Activated naive CD8-positive, alpha-beta T cell treated with anti-CD3 and anti-CD28 coated beads, Interleukin-2, amount 10 ng/mL, durations not matched to agents 7 days and 5 days (primary cell): ENCODE results near the gene ATF6B. TPM values are rescaled to one million over a fixed set of nuclear protein-coding genes. Genes with fewer than 3 reads are reported as not detected.
A peak's percentile ranks its signal among the peaks of the same experiment; 100 is the strongest.
"Not testable (repeated sequence)": the region's sequence is repeated elsewhere in the genome, so short reads cannot be mapped to it uniquely, and the experiment has no call there.

Source experiments
- ATAC-seq: fragments of 150-1000 bp; cut with Tn5 transposase; one replicate; pipeline ENCODE4 v1.10.0; 2021; ENCODE audit warnings: low read depth, moderate library complexity
- POLR2A ChIA-PET: fragments of 350-600 bp; sonication (Branson Sonifier 250); formaldehyde crosslinking; loops from one replicate; lab custom pipeline; 2021; ENCODE audit warnings: antibody characterized with exemption; lab: Charles Lee
- DNase-seq: peaks from one replicate; pipeline ENCODE4 v3.0.0; 2021
- H3K27ac Mint-ChIP-seq: one replicate; pipeline ENCODE4 v1.8.0; 2022; ENCODE audit warnings: mild to moderate bottlenecking, mixed read lengths
- H3K27me3 Mint-ChIP-seq: one replicate; pipeline ENCODE4 v1.8.0; 2022; ENCODE audit warnings: mild to moderate bottlenecking, moderate library complexity, mixed read lengths
- H3K36me3 Mint-ChIP-seq: one replicate; pipeline ENCODE4 v1.8.0; 2021; ENCODE audit warnings: mild to moderate bottlenecking, mixed read lengths
- H3K4me1 Mint-ChIP-seq: one replicate; pipeline ENCODE4 v1.8.0; 2021; ENCODE audit warnings: mixed read lengths
- H3K4me3 Mint-ChIP-seq: one replicate; pipeline ENCODE4 v1.8.0; 2022; ENCODE audit warnings: mild to moderate bottlenecking, moderate library complexity, mixed read lengths
- H3K9me3 Mint-ChIP-seq: one replicate; pipeline ENCODE4 v1.8.0; 2021; ENCODE audit warnings: mixed read lengths
- total RNA-seq, 2 experiments: library from RNA; stranded (reverse); gene quantifications; one replicate each; pipeline ENCODE4 v1.2.3, GENCODE V29; 2021

The ATF6B gene
- total RNA-seq, 2 experiments from 2014 or later = 136 to 147 TPM

GRCh38 chr6:32114796-32115195, 13.2 kb downstream of the ATF6B start:
- peaks cover 13% of the 10 kb centered on the region for H3K36me3 Mint-ChIP-seq
- no peak overlapping the region for H3K27ac Mint-ChIP-seq
- peaks cover 4% of the 10 kb centered on the region for H3K4me1 Mint-ChIP-seq
- H3K9me3 Mint-ChIP-seq = no peaks in the 10 kb centered on the region
- POLR2A ChIA-PET = no interaction called here
- no peak overlapping the region for H3K4me3 Mint-ChIP-seq
- DNase-seq (no peak), ATAC-seq (no peak)
- H3K27me3 Mint-ChIP-seq = no peaks in the 10 kb centered on the region

DNA sequence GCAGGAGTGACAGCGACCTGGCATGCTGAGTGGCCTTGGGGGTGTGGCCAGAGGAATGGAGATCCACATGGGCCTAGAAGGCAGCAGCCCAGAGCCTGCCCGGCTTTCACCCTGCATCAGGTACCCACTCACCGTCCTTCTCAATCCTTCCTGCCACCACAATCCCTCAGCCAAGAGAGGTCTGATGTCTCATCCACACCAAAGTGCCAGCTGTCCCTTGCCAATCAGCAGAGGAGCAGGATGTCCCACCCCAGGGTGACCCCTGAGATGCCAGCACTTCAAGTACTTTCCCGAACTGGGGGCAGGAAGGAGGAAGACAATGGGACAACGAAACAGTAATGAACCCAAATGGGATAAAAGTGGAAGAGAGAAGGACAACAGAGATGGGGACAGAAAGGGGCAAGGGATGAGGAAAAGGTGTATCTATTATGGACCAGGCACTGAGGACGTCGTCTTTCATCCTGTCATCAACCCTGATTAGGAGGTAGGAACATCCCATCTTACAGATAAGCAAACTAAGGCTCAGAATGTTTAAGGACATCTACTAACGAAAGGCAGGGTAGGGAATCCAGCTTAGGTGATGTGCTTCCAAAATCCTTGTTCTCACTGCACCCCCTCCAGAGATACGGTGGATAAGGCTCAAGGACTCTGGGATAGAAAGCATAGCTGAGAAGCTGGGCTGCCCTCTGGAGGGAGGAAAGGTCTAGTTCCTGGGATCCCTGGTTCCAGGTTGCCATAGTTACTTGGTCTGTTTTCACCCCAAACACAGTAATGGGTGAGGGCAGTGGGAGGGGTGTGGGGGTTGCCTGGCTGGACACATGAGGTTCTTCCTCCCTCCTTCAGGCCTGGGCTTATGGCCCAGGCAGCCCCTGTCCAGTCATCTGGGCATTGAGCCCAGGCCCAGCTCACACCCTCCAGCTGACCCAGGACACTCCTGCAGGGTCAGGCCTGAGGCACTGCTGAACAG, 14.4 kb downstream of the ATF6B start:
- ATAC-seq = no peak

GRCh38 chr6:32112431-32112980, 15.5 kb downstream of the ATF6B start:
- DNase-seq = no peak
- no peak for ATAC-seq
- Mint-ChIP-seq H3K27me3 (peaks cover 16% of the 10 kb centered on the region), H3K4me3 (no peak overlapping the region), H3K36me3 (peaks cover 13% of the 10 kb centered on the region), H3K4me1 (peaks cover 6% of the 10 kb centered on the region), H3K9me3 (no peaks in the 10 kb centered on the region), H3K27ac (peak overlapping the region; percentile 23)
- POLR2A ChIA-PET = no interaction called here

More for the DNA sequence above, 14.4 kb downstream of the ATF6B start:
- Mint-ChIP-seq H3K4me1 (peaks cover 6% of the 10 kb centered on the region), H3K4me3 (no peak overlapping the region), H3K27me3 (peaks cover 9% of the 10 kb centered on the region), H3K9me3 (no peaks in the 10 kb centered on the region), H3K36me3 (peaks cover 13% of the 10 kb centered on the region), H3K27ac (no peak overlapping the region)
- DNase-seq = no peak
- POLR2A ChIA-PET = no interaction called here

- no peak overlapping the region for H3K4me3 Mint-ChIP-seq
- H3K4me1 Mint-ChIP-seq = peaks cover 6% of the 10 kb centered on the region
- no peak for DNase-seq
- H3K27ac Mint-ChIP-seq = no peak overlapping the region
- H3K9me3 Mint-ChIP-seq = no peaks in the 10 kb centered on the region
- POLR2A ChIA-PET = interaction anchor here (0.6 to 0.7 kb wide), 2 partner anchors 11 to 138 kb away, joined by 3 to 6 read pairs; no protein-coding TSS in a partner anchor
- no peak for ATAC-seq
- H3K36me3 Mint-ChIP-seq = peaks cover 13% of the 10 kb centered on the region
- H3K27me3 Mint-ChIP-seq = peaks cover 16% of the 10 kb centered on the region
These were observed 16.5 kb downstream of the ATF6B start for GRCh38 chr6:32111424-32112066.

DNA sequence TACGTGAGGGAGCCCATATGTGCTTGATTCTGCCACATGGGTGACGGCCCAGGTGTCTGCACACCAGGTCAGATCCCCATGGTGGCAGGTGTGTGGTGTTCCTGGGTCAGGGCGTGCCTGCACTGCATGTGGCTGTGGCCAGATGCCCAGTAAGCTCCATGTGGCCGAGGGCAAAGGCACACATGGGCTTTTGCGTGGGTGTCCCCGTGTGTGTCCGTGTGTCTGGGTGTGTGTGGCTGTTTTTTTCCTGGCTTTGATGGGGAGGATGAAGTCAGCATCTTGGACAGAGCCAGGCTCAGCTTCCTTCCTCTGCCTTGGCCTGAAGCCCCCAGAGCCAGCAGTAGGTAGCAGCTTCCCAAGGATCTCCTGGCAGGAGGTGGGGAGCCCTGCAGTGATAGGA, 17.4 kb downstream of the ATF6B start:
- DNase-seq = no peak
- Mint-ChIP-seq H3K36me3 (peaks cover 9% of the 10 kb centered on the region), H3K27me3 (peaks cover 16% of the 10 kb centered on the region), H3K27ac (no peak overlapping the region), H3K9me3 (no peaks in the 10 kb centered on the region), H3K4me1 (peaks cover 6% of the 10 kb centered on the region), H3K4me3 (no peak overlapping the region)
- POLR2A ChIA-PET = interaction anchor here (0.7 kb wide), 1 partner anchor 10 kb away, joined by 6 read pairs; no protein-coding TSS in a partner anchor
- no peak for ATAC-seq

- ATAC-seq (no peak), DNase-seq (no peak)
- peaks cover 6% of the 10 kb centered on the region for H3K4me1 Mint-ChIP-seq
- H3K27me3 Mint-ChIP-seq = peaks cover 16% of the 10 kb centered on the region
- H3K4me3 Mint-ChIP-seq = no peak overlapping the region
- H3K9me3 Mint-ChIP-seq = no peaks in the 10 kb centered on the region
- POLR2A ChIA-PET = no interaction called here
- H3K27ac Mint-ChIP-seq = no peak overlapping the region
- H3K36me3 Mint-ChIP-seq = peaks cover 5% of the 10 kb centered on the region
These were observed 18.3 kb downstream of the ATF6B start for GRCh38 chr6:32109765-32110160.

GRCh38 chr6:32109114-32109764, 18.8 kb downstream of the ATF6B start, which contains the start of gene TNXB:
Gene TNXB, minus strand, starts transcription at chr6:32109338. Its CDS starts 11,140 bp downstream, at chr6:32098198.
- peaks cover 6% of the 10 kb centered on the region for H3K4me1 Mint-ChIP-seq
- H3K36me3 Mint-ChIP-seq = peaks cover 4% of the 10 kb centered on the region
- POLR2A ChIA-PET = no interaction called here
- H3K27me3 Mint-ChIP-seq = peaks cover 16% of the 10 kb centered on the region
- no peak for DNase-seq
- H3K4me3 Mint-ChIP-seq = no peak within 1 kb of the TSS
- ATAC-seq = no peak
- no peak within 1 kb of the TSS for H3K27ac Mint-ChIP-seq
- H3K9me3 Mint-ChIP-seq = no peaks in the 10 kb centered on the region

GRCh38 chr6:32108727-32109113, 19.3 kb downstream of the ATF6B start:
- H3K27me3 Mint-ChIP-seq = peaks cover 16% of the 10 kb centered on the region
- no peak for ATAC-seq
- H3K4me1 Mint-ChIP-seq = peaks cover 6% of the 10 kb centered on the region
- no peak for DNase-seq
- H3K36me3 Mint-ChIP-seq = peaks cover 4% of the 10 kb centered on the region
- H3K4me3 Mint-ChIP-seq = no peak overlapping the region
- POLR2A ChIA-PET = no interaction called here
- no peak overlapping the region for H3K27ac Mint-ChIP-seq
- no peaks in the 10 kb centered on the region for H3K9me3 Mint-ChIP-seq

DNA sequence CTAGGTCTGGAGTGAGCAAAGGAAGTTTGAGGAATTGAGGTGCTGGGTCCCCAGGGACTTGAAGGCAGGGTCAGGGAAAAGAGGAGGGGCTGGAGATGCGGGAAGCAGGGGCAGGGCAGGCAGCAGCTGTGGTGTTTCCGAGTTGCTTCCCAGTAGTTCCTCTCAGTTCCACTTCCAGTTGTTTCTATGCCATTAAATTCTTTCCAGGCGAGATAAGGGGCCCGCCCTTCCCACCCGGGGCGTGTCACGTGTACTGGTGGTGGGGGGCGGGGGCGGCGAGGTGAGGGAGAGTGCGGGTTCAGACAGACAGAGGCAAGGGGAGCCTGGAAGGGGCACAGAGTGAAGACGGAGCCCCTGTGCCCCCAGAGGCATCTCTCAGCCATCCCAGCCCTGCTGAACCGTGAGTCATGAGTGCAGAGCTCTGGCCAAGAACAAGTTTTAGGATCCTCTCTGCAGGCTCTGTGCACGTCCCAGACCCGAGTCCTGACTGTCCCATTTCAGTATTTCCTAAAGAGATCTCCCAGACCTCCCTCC, 19.9 kb downstream of the ATF6B start:
- peaks cover 16% of the 10 kb centered on the region for H3K27me3 Mint-ChIP-seq
- peaks cover 6% of the 10 kb centered on the region for H3K4me1 Mint-ChIP-seq
- H3K4me3 Mint-ChIP-seq = no peak overlapping the region
- peaks cover 4% of the 10 kb centered on the region for H3K36me3 Mint-ChIP-seq
- ATAC-seq (no peak), DNase-seq (no peak)
- POLR2A ChIA-PET = interaction anchor here (0.6 to 0.7 kb wide), 2 partner anchors 90 to 378 kb away, joined by 3 read pairs; no protein-coding TSS in a partner anchor
- H3K9me3 Mint-ChIP-seq = no peaks in the 10 kb centered on the region
- H3K27ac Mint-ChIP-seq = no peak overlapping the region

DNA sequence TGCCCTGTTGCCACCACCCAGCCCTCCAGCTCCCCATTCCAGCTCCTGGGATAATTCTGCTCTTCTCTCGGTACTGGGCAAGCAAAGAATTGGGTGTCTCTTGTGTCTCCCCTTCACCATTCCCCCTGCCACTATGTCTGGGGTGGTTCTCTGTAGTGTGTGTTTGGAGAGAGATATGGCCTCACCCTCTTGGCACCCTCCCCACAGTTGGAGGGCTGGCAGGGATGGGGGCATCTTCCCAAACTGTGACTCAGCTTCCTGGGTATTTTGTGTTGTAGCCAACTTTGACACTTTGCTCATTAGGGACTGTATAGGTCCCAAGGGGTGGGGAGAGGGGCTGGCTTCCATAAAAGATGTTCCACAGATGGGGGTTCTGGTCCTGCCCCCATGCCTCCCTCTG, 20.6 kb downstream of the ATF6B start:
- ATAC-seq (no peak), DNase-seq (no peak)
- POLR2A ChIA-PET = interaction anchor here (0.7 kb wide), 1 partner anchor 377 kb away, joined by 3 read pairs; no protein-coding TSS in a partner anchor
- peaks cover 6% of the 10 kb centered on the region for H3K4me1 Mint-ChIP-seq
- H3K4me3 Mint-ChIP-seq = no peak overlapping the region
- no peaks in the 10 kb centered on the region for H3K9me3 Mint-ChIP-seq
- peaks cover 19% of the 10 kb centered on the region for H3K27me3 Mint-ChIP-seq
- no peak overlapping the region for H3K27ac Mint-ChIP-seq
- peaks cover 2% of the 10 kb centered on the region for H3K36me3 Mint-ChIP-seq

DNA sequence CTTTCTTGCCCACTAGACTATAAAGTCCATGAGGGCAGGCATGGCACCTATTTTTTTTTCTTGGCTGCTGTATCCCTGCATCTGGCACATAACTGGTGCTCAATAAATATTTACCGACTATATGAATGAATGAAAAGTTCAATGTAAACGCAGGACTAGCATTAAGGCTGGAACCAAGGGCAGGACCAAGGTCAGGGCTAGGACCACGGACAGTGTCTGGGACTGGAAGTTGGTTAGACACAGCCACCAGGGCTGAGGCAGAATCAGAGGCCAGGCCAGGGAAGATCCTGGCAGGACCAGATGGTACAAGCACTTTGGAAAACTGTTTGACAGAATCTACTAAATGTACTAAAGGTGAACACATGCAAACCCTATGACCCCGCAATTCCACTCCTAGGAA, 22.6 kb downstream of the ATF6B start:
- ATAC-seq = no peak
- H3K4me1 Mint-ChIP-seq = peaks cover 6% of the 10 kb centered on the region
- POLR2A ChIA-PET = no interaction called here
- H3K27me3 Mint-ChIP-seq = peaks cover 19% of the 10 kb centered on the region
- no peak overlapping the region for H3K27ac Mint-ChIP-seq
- no peak for DNase-seq
- H3K4me3 Mint-ChIP-seq = no peak overlapping the region
- H3K9me3 Mint-ChIP-seq = no peaks in the 10 kb centered on the region
- no peaks in the 10 kb centered on the region for H3K36me3 Mint-ChIP-seq

DNA sequence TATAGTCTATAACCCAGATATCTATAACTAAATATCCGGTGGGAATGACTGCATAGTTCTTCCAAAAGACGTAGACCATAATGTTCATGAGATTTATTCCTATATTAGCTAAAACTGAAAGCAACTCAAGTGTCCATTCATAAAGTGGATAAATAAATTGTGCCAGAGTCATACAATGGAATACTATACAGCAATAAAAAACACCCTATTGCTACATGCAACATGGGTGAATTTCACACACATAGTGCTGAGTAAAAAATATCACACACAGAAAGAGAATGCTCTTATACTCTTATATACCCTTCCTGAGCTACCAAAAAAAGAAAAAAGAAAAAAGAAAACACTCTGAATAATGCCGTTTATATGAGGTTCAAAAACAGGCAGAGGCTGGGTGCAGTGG, 25.8 kb downstream of the ATF6B start:
- Mint-ChIP-seq H3K4me3 (no peak overlapping the region), H3K27ac (no peak overlapping the region), H3K9me3 (no peaks in the 10 kb centered on the region), H3K4me1 (no peaks in the 10 kb centered on the region), H3K36me3 (no peaks in the 10 kb centered on the region), H3K27me3 (peaks cover 26% of the 10 kb centered on the region)
- DNase-seq (no peak), ATAC-seq (no peak)
- POLR2A ChIA-PET = no interaction called here

GRCh38 chr6:32100251-32100650, 27.8 kb downstream of the ATF6B start:
- H3K4me3 Mint-ChIP-seq, H3K27ac Mint-ChIP-seq, H3K4me1 Mint-ChIP-seq, ATAC-seq, H3K36me3 Mint-ChIP-seq, POLR2A ChIA-PET, H3K9me3 Mint-ChIP-seq, DNase-seq: not testable (repeated sequence)
- H3K27me3 Mint-ChIP-seq = peaks cover 36% of the 10 kb centered on the region
